Tibial nerve (tissue), 4 donors: ENCODE results near the gene EN2. TPM values are rescaled to one million over a fixed set of nuclear protein-coding genes. Genes with fewer than 3 reads are reported as not detected.

Experiments
- DNase-seq, 2 donors: peaks; one replicate each; pipeline ENCODE4 v3.0.0-alpha.2; 2019; ENCODE audit warnings: low spot score in 2 of 2
- H3K27ac ChIP-seq, 4 donors: fragments of 200-600 bp; sonication (generic) in 3 of 4; one replicate each; pipeline ENCODE4 v1.5.1; 2017 to 2019; ENCODE audit warnings: mild to moderate bottlenecking in 1 of 4
- H3K27me3 ChIP-seq, 2 donors: fragments of 200-600 bp; sonication (generic) in 1 of 2; one replicate each; pipeline versions ENCODE4 v1.5.1 to v1.6.0; 2017 to 2019
- H3K36me3 ChIP-seq, 3 donors: fragments of 200-600 bp; sonication (generic); one replicate each; pipeline ENCODE4 v1.5.1; 2018 to 2019
- H3K4me1 ChIP-seq, 4 donors: fragments of 200-600 bp; sonication (generic) in 3 of 4; one replicate each; pipeline ENCODE4 v1.5.1; 2017 to 2019
- H3K4me3 ChIP-seq, 4 donors: fragments of 200-600 bp; sonication (generic) in 3 of 4; one replicate each; pipeline ENCODE4 v1.5.1; 2017 to 2019; ENCODE audit warnings: mild to moderate bottlenecking in 1 of 4, moderate library complexity in 1 of 4
- H3K9me3 ChIP-seq, 4 donors: fragments of 200-600 bp; sonication (generic) in 3 of 4; one replicate each; pipeline ENCODE4 v1.5.1; 2017 to 2019
- EP300 ChIP-seq, 2 donors: sonication (generic); formaldehyde crosslinking; IDR thresholded peaks; one replicate each; pipeline ENCODE4 v1.6.1; 2017; ENCODE audit warnings: antibody characterized with exemption in 2 of 2, mild to moderate bottlenecking in 1 of 2
- POLR2A ChIP-seq, 2 donors: fragments of 450-650 bp; IDR thresholded peaks; one replicate each; pipeline ENCODE4 v1.6.1; 2017; ENCODE audit warnings: antibody characterized with exemption in 2 of 2, mild to moderate bottlenecking in 2 of 2, moderate library complexity in 2 of 2
- WGBS, 2 donors: methylation state at CpG; one replicate each; pipeline ENCODE4 v1.1.5; 2018; 5-methylcytosine and 5-hydroxymethylcytosine counted together
- total RNA-seq, 4 donors: library from RNA; depleted of rRNA; stranded (reverse); fragments of >200 nt; gene quantifications; one replicate each; pipeline ENCODE4 v1.1.0, GENCODE V29; 2016
- TF ChIP-seq, protein P1 (sequence below), 5 experiments: fragments of 200-600 bp in 3 of 5; fragments of 450-650 bp in 2 of 5; sonication (generic) in 3 of 5; IDR thresholded peaks; one replicate each; pipeline ENCODE4 v1.5.1; 2016 to 2019; ENCODE audit warnings: antibody characterized with exemption in 5 of 5, mild to moderate bottlenecking in 3 of 5, moderate library complexity in 2 of 5

EN2 gene
- total RNA-seq, 4 donors from 2014 or later: under 0.01 to 0.98 TPM; not detected in 2

GRCh38 chr7:155497149-155497901 lies 39.4 kb downstream of the EN2 start:
- H3K9me3 ChIP-seq: no peaks in the 10 kb centered on the region
- H3K4me1 ChIP-seq: no peaks in the 10 kb centered on the region
- H3K27me3 ChIP-seq: peaks cover 0 to 31% of the 10 kb centered on the region in 2 donors
- H3K4me3 ChIP-seq: no peak overlapping the region
- DNase-seq: no peak
- WGBS, 2 donors: 77 to 83% methylated on average over 26 of the region's 26 CpGs
- TF ChIP-seq POLR2A (IDR thresholded peaks at IDR 0.05) (no peak), EP300 (IDR thresholded peaks at IDR 0.05) (no peak)
- TF ChIP-seq, protein P1, sequence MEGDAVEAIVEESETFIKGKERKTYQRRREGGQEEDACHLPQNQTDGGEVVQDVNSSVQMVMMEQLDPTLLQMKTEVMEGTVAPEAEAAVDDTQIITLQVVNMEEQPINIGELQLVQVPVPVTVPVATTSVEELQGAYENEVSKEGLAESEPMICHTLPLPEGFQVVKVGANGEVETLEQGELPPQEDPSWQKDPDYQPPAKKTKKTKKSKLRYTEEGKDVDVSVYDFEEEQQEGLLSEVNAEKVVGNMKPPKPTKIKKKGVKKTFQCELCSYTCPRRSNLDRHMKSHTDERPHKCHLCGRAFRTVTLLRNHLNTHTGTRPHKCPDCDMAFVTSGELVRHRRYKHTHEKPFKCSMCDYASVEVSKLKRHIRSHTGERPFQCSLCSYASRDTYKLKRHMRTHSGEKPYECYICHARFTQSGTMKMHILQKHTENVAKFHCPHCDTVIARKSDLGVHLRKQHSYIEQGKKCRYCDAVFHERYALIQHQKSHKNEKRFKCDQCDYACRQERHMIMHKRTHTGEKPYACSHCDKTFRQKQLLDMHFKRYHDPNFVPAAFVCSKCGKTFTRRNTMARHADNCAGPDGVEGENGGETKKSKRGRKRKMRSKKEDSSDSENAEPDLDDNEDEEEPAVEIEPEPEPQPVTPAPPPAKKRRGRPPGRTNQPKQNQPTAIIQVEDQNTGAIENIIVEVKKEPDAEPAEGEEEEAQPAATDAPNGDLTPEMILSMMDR (IDR thresholded peaks at IDR 0.05): no peak
- H3K27ac ChIP-seq: no peak overlapping the region
- no peaks in the 10 kb centered on the region for H3K36me3 ChIP-seq

GRCh38 chr7:155505422-155505793 lies 47.5 kb downstream of the EN2 start:
- TF ChIP-seq, protein P1 (IDR thresholded peaks at IDR 0.05): no peak
- TF ChIP-seq EP300 (IDR thresholded peaks at IDR 0.05): no peak
- no peak for TF ChIP-seq POLR2A (IDR thresholded peaks at IDR 0.05)
- H3K27ac ChIP-seq: no peak overlapping the region
- H3K4me1 ChIP-seq: peaks cover 0 to 13% (median 0%) of the 10 kb centered on the region in 4 donors
- no peaks in the 10 kb centered on the region for H3K36me3 ChIP-seq
- WGBS, 2 donors: 39 to 52% methylated on average over 3 of the region's 3 CpGs
- no peak for DNase-seq
- no peak overlapping the region for H3K4me3 ChIP-seq
- H3K27me3 ChIP-seq: peaks cover 6 to 76% of the 10 kb centered on the region in 2 donors
- H3K9me3 ChIP-seq: no peaks in the 10 kb centered on the region

DNA sequence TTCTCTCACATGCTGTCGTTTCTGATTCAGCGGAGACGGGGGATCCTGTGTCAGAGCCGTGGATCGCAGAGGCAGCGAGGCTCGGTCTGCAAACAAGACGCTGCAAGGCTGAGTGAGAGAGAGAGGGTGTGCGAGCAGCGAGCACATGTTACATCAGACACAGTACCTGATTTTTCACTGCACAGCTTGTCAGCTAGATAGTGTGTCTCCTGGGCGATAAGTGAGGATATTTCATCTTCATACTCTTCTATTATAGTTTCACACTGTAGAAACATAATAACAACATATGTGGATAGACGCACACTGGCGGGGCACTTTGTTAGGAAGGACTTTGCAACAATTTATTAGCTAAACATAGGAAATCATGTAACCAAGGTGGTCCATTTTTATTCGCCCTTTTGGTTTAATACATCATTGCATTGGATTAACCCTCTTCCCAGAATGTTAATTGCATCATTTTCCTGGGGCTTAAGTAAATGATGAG lies 49.0 kb downstream of the EN2 start:
- no peak overlapping the region for H3K27ac ChIP-seq
- no peaks in the 10 kb centered on the region for H3K9me3 ChIP-seq
- no peak for DNase-seq
- TF ChIP-seq, protein P1 (IDR thresholded peaks at IDR 0.05): no peak
- TF ChIP-seq EP300 (IDR thresholded peaks at IDR 0.05) (no peak), POLR2A (IDR thresholded peaks at IDR 0.05) (no peak)
- no peaks in the 10 kb centered on the region for H3K36me3 ChIP-seq
- H3K27me3 ChIP-seq: peaks cover 6 to 91% of the 10 kb centered on the region in 2 donors
- peaks cover 0 to 14% (median 0%) of the 10 kb centered on the region in 4 donors for H3K4me1 ChIP-seq
- WGBS, 2 donors: 22 to 32% methylated on average over 14 of the region's 14 CpGs
- no peak overlapping the region for H3K4me3 ChIP-seq

GRCh38 chr7:155507576-155507975 lies 49.6 kb downstream of the EN2 start:
- Histone ChIP-seq H3K27me3 (peaks cover 6 to 94% of the 10 kb centered on the region in 2 donors), H3K36me3 (no peaks in the 10 kb centered on the region), H3K9me3 (no peaks in the 10 kb centered on the region), H3K27ac (no peak overlapping the region), H3K4me1 (peaks cover 0 to 14% (median 0%) of the 10 kb centered on the region in 4 donors), H3K4me3 (no peak overlapping the region)
- 10 to 14% methylated on average over 4 of the region's 4 CpGs for WGBS, 2 donors
- TF ChIP-seq EP300 (IDR thresholded peaks at IDR 0.05): no peak
- no peak for TF ChIP-seq POLR2A (IDR thresholded peaks at IDR 0.05)
- TF ChIP-seq, protein P1 (IDR thresholded peaks at IDR 0.05): no peak
- no peak for DNase-seq
